ENCODE measurements around the gene DNAJB2. TPM values are rescaled to one million over a fixed set of nuclear protein-coding genes. Genes with fewer than 3 reads are reported as not detected.

Gene DNAJB2
- total RNA-seq, 2 donors from 2014 or later: 155 to 163 TPM

- no peaks in the 10 kb centered on the region for H3K9me3 ChIP-seq
- WGBS: 88% methylated on average over 14 of the region's 16 CpGs
- H3K36me3 ChIP-seq: no peaks in the 10 kb centered on the region
- no peak overlapping the region for H3K4me3 ChIP-seq
- H3K4me1 ChIP-seq (replicated peaks): peaks cover 3% of the 10 kb centered on the region
- intact Hi-C loops (cut with DNase I): loop anchor here (10.0 kb wide), 2 partner anchors 76 to 244 kb away; partner anchors contain the start of gene ABCB6
- DNase-seq (ENCODE audit: low spot score): no peak
- no peak overlapping the region for H3K27ac ChIP-seq
- TF ChIP-seq POLR2A (IDR thresholded peaks at IDR 0.05) (no peak), POLR2AphosphoS5 (IDR thresholded peaks at IDR 0.05) (no peak), CTCF (IDR thresholded peaks at IDR 0.05) (no peak)
- H3K27me3 ChIP-seq (replicated peaks; ENCODE audit: insufficient read depth): no peaks in the 10 kb centered on the region
These were observed 11.4 kb downstream of the DNAJB2 start for GRCh38 chr2:219290381-219291171.

GRCh38 chr2:219291394-219291793 is 12.2 kb downstream of the DNAJB2 start:
- intact Hi-C loops (cut with DNase I): loop anchor here (10.0 kb wide), 2 partner anchors 77 to 243 kb away; partner anchors contain the start of gene ABCB6
- Histone ChIP-seq H3K4me1 (replicated peaks) (no peaks in the 10 kb centered on the region), H3K9me3 (no peaks in the 10 kb centered on the region), H3K4me3 (no peak overlapping the region), H3K36me3 (no peaks in the 10 kb centered on the region), H3K27ac (no peak overlapping the region), H3K27me3 (replicated peaks; ENCODE audit: insufficient read depth) (no peaks in the 10 kb centered on the region)
- 91% methylated on average over 7 of the region's 7 CpGs for WGBS
- TF ChIP-seq POLR2AphosphoS5 (IDR thresholded peaks at IDR 0.05) (no peak), POLR2A (IDR thresholded peaks at IDR 0.05) (no peak), CTCF (IDR thresholded peaks at IDR 0.05) (no peak)
- no peak for DNase-seq (ENCODE audit: low spot score)

GRCh38 chr2:219291910-219292490 is 12.8 kb downstream of the DNAJB2 start:
- Histone ChIP-seq H3K9me3 (no peaks in the 10 kb centered on the region), H3K36me3 (no peaks in the 10 kb centered on the region), H3K4me1 (replicated peaks) (no peaks in the 10 kb centered on the region), H3K27me3 (replicated peaks; ENCODE audit: insufficient read depth) (no peaks in the 10 kb centered on the region), H3K27ac (no peak overlapping the region), H3K4me3 (no peak overlapping the region)
- WGBS: 68% methylated on average over 4 of the region's 4 CpGs
- TF ChIP-seq POLR2A (IDR thresholded peaks at IDR 0.05) (no peak), POLR2AphosphoS5 (IDR thresholded peaks at IDR 0.05) (no peak), CTCF (IDR thresholded peaks at IDR 0.05) (no peak)
- DNase-seq (ENCODE audit: low spot score): no peak
- intact Hi-C loops (cut with DNase I): loop anchor here (10.0 kb wide), 2 partner anchors 77 to 243 kb away; partner anchors contain the start of gene ABCB6

- no peak for DNase-seq (ENCODE audit: low spot score)
- Histone ChIP-seq H3K36me3 (no peaks in the 10 kb centered on the region), H3K27me3 (replicated peaks; ENCODE audit: insufficient read depth) (no peaks in the 10 kb centered on the region), H3K4me1 (replicated peaks) (no peaks in the 10 kb centered on the region), H3K4me3 (no peak overlapping the region), H3K27ac (no peak overlapping the region), H3K9me3 (no peaks in the 10 kb centered on the region)
- intact Hi-C loops (cut with DNase I): loop anchor here (10.0 kb wide), 2 partner anchors 78 to 242 kb away; partner anchors contain the start of gene ABCB6
- TF ChIP-seq POLR2A (IDR thresholded peaks at IDR 0.05) (no peak), CTCF (IDR thresholded peaks at IDR 0.05) (no peak), POLR2AphosphoS5 (IDR thresholded peaks at IDR 0.05) (no peak)
- WGBS: 91% methylated on average over 9 of the region's 9 CpGs
These were observed 13.4 kb downstream of the DNAJB2 start for GRCh38 chr2:219292616-219293015.

Measured in prostate gland (tissue), 2 donors.